ENCODE measurements around the gene SLC12A3. TPM values are rescaled to one million over a fixed set of nuclear protein-coding genes. Genes with fewer than 3 reads are reported as not detected.
A peak's percentile ranks its signal among the peaks of the same experiment; 100 is the strongest.

SLC12A3 gene
- total and polyA plus RNA-seq, 2 of the 8 experiments (the other 6 are each of a cell fraction or from before 2014, with no cell fraction given), result not detected

- Histone ChIP-seq H3K14ac (ENCODE audit: insufficient read length) (no peak overlapping the region), H3K56ac (replicated peaks; ENCODE audit: insufficient read length, low read depth, low read length) (no peak overlapping the region), H3K23me2 (ENCODE audit: low read depth, low read length) (no peaks in the 10 kb centered on the region; the same call in 1 of the 2 replicates), H3K4ac (replicated peaks; ENCODE audit: insufficient read length, low read depth, low read length) (no peak overlapping the region), H3K9ac (replicated peaks in 1 of 4; ENCODE audit: extremely low read depth in 1 of 4, low read depth in 3 of 4, low read length in 3 of 4) (no peak overlapping the region), H2BK20ac (ENCODE audit: low read length) (no peak overlapping the region), H3K79me1 (ENCODE audit: low read depth, low read length) (no peaks in the 10 kb centered on the region), H2AK5ac (ENCODE audit: low read depth, low read length) (no peak overlapping the region), H4K8ac (ENCODE audit: extremely low read depth, insufficient read depth, low read length) (peak overlapping the region; percentile 17; the same call in 1 of the 2 replicates), H4K91ac (replicated peaks; ENCODE audit: insufficient read length, low read length) (no peak overlapping the region), H3K4me1 (replicated peaks in 1 of 4; ENCODE audit: control insufficient read depth in 3 of 4, insufficient read depth in 4 of 4, low read length in 3 of 4) (peaks cover 0 to 3% (median 0%) of the 10 kb centered on the region in 4 experiments; a peak in 2 of 7 replicates), H2AFZ (ENCODE audit: low read length) (no peak overlapping the region), H2BK15ac (ENCODE audit: low read length) (no peak overlapping the region), H3K27ac (ENCODE audit: low read depth, low read length) (no peak overlapping the region), H3K36me3 (ENCODE audit: control insufficient read depth in 2 of 4, insufficient read depth in 4 of 4, low read length in 3 of 4) (no peaks in the 10 kb centered on the region), H3K27me3 (replicated peaks in 1 of 4; ENCODE audit: control insufficient read depth in 3 of 4, extremely low read depth in 1 of 4, insufficient read depth in 3 of 4, low read length in 3 of 4) (no peaks in the 10 kb centered on the region), H2BK120ac (replicated peaks; ENCODE audit: low read depth, low read length) (no peak overlapping the region), H4K5ac (ENCODE audit: insufficient read length, low read depth, low read length) (no peak overlapping the region), H3K79me2 (ENCODE audit: control insufficient read depth in 1 of 2, insufficient read depth in 2 of 2, low read length in 2 of 2) (no peaks in the 10 kb centered on the region), H3K9me3 (ENCODE audit: insufficient read depth in 2 of 2, low read depth in 1 of 2, low read length in 1 of 2) (no peaks in the 10 kb centered on the region), H2BK12ac (ENCODE audit: low read depth, low read length) (no peak overlapping the region), H3K18ac (ENCODE audit: extremely low read depth, low read length) (no peak overlapping the region), H3K23ac (ENCODE audit: insufficient read length) (no peak overlapping the region), H2BK5ac (ENCODE audit: low read depth, low read length) (no peak overlapping the region), H3K4me3 (ENCODE audit: extremely low read depth in 1 of 4, insufficient read depth in 2 of 4, low read depth in 3 of 4, low read length in 4 of 4) (no peak overlapping the region), H4K20me1 (replicated peaks in 1 of 2; ENCODE audit: control insufficient read depth in 1 of 2, insufficient read depth in 2 of 2, low read length in 2 of 2) (no peaks in the 10 kb centered on the region), H3K4me2 (ENCODE audit: insufficient read depth in 1 of 2, low read depth in 2 of 2, low read length in 2 of 2) (no peak overlapping the region)
- no peak for TF ChIP-seq TAF7 (optimal IDR thresholded peaks at IDR 0.05; ENCODE audit: borderline replicate concordance, low read depth, low read length)
- TF ChIP-seq KDM1A (IDR thresholded peaks at IDR 0.05; ENCODE audit: borderline replicate concordance, low read length), result peak; percentile 40; the same call in 1 of the 2 replicates
- TF ChIP-seq YY1 (IDR thresholded peaks at IDR 0.05; ENCODE audit: low read depth, low read length), result no peak
- TF ChIP-seq SAP30 (IDR thresholded peaks at IDR 0.05; ENCODE audit: insufficient read depth, insufficient replicate concordance, low read length), result no peak
- no peak for TF ChIP-seq EGR1 (IDR thresholded peaks at IDR 0.05; ENCODE audit: borderline replicate concordance, low read depth, low read length)
- no peak for TF ChIP-seq KDM5A (IDR thresholded peaks at IDR 0.05; ENCODE audit: low read length)
- DNase-seq (ENCODE audit: low read depth in 1 of 2, low spot score in 2 of 2), result no peak
- ChIA-PET CTCF (ENCODE audit: partially characterized antibody) (interaction anchor here (1.4 to 6.3 kb wide), 5 partner anchors 10 to 91 kb away, joined by 3 to 102 read pairs (median 31); no protein-coding TSS in a partner anchor), POLR2A (ENCODE audit: partially characterized antibody) (interaction anchor here (3.1 kb wide), 1 partner anchor 65 kb away, joined by 12 read pairs; no protein-coding TSS in a partner anchor)
- WGBS, 2 experiments (ENCODE audit: extremely low coverage in 1 of 2, insufficient coverage in 1 of 2, insufficient read length in 1 of 2, insufficient replicate concordance in 2 of 2, low coverage in 1 of 2, low lambda C conversion rate in 2 of 2, missing lambda C conversion rate in 1 of 2), result 89% methylated on average over 13 of the region's 13 CpGs; no CpG with 5 or more reads in 1 of the 2 experiments
- no peak for FAIRE-seq
These were observed 521 bp downstream of the SLC12A3 start for GRCh38 chr16:56865394-56866062.

Data from H1 (cell line).